Testis (tissue), 2 donors: Measurements from ENCODE around the gene DOCK9.

ENCODE experiments used
- POLR2A ChIP-seq: fragments of 450-650 bp; IDR thresholded peaks from one replicate; pipeline ENCODE4 v1.6.1; 2017; ENCODE audit warnings: antibody characterized with exemption, mild to moderate bottlenecking, moderate library complexity
- TF ChIP-seq, protein P1 (sequence below), 3 experiments: fragments of 450-650 bp in 2 of 3; fragments of 200-600 bp in 1 of 3; sonication (generic) in 1 of 3; IDR thresholded peaks; one replicate each; pipeline ENCODE4 v1.5.1; 2016 to 2019; ENCODE audit warnings: antibody characterized with exemption in 3 of 3, mild to moderate bottlenecking in 2 of 3, moderate library complexity in 1 of 3

- TF ChIP-seq, protein P1, sequence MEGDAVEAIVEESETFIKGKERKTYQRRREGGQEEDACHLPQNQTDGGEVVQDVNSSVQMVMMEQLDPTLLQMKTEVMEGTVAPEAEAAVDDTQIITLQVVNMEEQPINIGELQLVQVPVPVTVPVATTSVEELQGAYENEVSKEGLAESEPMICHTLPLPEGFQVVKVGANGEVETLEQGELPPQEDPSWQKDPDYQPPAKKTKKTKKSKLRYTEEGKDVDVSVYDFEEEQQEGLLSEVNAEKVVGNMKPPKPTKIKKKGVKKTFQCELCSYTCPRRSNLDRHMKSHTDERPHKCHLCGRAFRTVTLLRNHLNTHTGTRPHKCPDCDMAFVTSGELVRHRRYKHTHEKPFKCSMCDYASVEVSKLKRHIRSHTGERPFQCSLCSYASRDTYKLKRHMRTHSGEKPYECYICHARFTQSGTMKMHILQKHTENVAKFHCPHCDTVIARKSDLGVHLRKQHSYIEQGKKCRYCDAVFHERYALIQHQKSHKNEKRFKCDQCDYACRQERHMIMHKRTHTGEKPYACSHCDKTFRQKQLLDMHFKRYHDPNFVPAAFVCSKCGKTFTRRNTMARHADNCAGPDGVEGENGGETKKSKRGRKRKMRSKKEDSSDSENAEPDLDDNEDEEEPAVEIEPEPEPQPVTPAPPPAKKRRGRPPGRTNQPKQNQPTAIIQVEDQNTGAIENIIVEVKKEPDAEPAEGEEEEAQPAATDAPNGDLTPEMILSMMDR (IDR thresholded peaks at IDR 0.05), result no peak
- no peak for TF ChIP-seq POLR2A
These were observed 153.3 kb downstream of the DOCK9 start for GRCh38 chr13:98824376-98825160.
